HG02798 (cell line): Measurements from ENCODE around the gene HOPX.
"Not testable (repeated sequence)": the region's sequence is repeated elsewhere in the genome, so short reads cannot be mapped to it uniquely, and the experiment has no call there.

Source experiments
- ATAC-seq: cut with Tn5 transposase; IDR thresholded peaks from one replicate; pipeline ENCODE4 v1.9.1; 2021; ENCODE audit warnings: mild to moderate bottlenecking; ENCODE audit not compliant: unreplicated experiment, poor library complexity

The HOPX gene

GRCh38 chr4:56630876-56631666, 50.0 kb downstream of the HOPX start:
- no peak for ATAC-seq

DNA sequence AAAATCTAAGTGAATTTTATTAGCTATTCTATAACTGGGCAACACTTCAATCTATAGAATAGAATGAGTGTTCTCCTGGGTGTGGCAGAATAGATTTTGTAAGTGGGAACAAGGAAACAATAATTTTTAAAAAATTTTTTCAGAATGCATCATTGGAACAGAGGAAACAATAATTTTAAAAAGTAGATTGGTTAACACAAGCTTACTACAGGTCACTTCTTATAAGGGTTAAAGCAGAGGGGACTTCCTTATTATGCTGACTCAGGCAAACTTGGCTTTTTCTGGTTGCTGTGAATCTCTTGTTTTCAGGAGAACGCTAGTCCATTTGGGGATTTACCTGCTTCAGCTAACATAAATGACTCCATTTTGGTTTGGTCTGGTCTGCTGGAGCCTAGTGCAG, 52.5 kb downstream of the HOPX start:
- ATAC-seq = no peak

- ATAC-seq = no peak
These were observed 53.1 kb downstream of the HOPX start for GRCh38 chr4:56627985-56628384.

GRCh38 chr4:56627375-56627774, 53.7 kb downstream of the HOPX start:
- ATAC-seq = no peak

GRCh38 chr4:56626963-56627362, 54.1 kb downstream of the HOPX start:
- ATAC-seq = no peak

- ATAC-seq = no peak
These were observed 54.7 kb downstream of the HOPX start for GRCh38 chr4:56626420-56626819.

DNA sequence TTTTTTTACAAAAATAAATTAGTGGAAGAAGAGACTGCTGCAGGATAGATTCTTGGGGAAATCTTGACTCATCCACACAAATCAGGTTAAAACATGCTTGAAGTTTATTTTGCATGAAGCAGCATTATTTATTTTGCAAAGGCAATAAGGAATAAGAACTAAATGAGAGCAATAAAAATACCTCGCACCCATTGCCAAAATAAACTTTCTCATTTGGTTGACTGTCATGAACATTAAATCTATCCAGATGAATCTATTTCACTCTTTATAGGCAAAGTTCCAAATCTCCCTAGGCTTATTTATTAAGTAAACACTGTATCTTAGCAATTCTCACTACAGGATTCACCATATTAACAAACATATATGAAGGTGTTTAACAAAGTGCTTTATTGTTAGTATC, 58.9 kb downstream of the HOPX start:
- ATAC-seq = no peak

- no peak for ATAC-seq
These were observed 61.3 kb downstream of the HOPX start for GRCh38 chr4:56619816-56620215.

GRCh38 chr4:56619160-56619559, 61.9 kb downstream of the HOPX start:
- ATAC-seq = no peak

DNA sequence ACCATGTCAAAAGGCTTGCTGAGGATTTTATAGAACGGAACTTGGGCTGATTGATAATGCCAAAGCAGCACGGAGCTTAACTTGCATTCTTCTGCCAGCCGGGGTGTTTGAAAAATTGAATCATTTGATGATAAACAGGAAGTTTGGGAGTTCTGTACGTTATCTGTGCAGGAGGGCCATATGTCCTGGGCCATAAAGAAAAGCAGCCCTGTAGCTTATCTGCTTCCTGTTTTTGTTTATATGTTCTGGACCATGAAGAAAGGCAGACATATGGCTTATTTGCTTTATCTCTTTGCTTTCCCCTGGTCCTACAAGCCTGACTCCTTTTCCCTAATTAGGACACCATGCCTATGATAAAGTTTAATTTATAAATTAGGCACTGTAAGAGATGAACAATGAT, 62.4 kb downstream of the HOPX start:
- ATAC-seq = no peak

DNA sequence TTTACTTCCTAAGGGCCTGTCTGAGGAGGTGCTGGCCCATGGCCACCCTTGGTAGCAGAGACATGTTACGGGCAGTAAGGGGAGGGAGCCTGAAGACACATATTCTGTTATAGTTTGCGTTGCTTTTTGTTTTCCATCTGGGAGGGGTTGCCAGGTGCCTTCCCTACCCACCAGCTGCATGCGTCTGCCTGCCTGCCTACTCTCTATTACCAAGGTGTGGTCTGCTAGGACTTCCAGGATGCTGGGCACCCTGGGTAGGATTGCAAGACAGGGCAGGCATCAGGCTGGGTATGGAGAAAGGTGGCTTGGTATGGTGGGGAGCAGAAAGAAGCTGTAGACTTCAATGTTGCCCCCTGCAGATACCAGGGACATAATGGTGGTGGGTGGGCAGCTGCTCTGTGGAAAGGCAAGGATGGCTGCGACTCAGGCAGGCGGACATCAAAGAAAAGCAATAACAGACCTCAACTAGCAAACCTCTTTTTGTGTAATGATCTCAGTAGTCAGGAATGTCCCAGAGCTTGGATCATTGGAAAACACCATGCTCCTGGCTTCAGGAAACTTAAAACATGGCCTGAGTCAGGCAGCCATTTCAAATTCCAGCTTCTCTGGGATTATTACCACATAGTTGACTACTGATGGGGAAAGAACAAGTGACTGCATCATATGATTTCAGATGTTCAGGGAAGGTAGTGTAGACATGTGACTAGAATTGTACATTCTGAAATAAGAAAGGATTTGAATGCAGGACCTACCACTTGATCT, 67.8 kb downstream of the HOPX start:
- ATAC-seq = no peak

- no peak for ATAC-seq
These were observed 68.8 kb downstream of the HOPX start for GRCh38 chr4:56612282-56612681.

DNA sequence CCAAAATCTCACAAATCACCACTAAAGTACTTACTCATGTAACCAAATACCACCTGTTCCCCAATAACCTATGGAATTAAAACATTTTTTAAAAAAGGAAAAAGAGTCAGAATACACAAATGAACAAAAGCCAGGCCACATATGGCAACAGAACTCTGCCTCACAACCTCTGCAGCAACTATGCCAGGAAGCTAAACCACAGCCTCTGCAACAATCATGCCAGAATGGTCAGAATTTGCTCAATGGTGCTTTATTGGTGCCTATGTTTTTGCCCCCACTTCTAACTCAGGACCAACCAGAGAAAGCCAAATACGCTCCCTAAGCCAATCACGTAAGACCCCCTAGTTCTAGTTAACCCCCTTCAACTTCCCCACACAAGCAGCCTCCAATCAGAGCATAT, 69.6 kb downstream of the HOPX start:
- ATAC-seq = no peak

DNA sequence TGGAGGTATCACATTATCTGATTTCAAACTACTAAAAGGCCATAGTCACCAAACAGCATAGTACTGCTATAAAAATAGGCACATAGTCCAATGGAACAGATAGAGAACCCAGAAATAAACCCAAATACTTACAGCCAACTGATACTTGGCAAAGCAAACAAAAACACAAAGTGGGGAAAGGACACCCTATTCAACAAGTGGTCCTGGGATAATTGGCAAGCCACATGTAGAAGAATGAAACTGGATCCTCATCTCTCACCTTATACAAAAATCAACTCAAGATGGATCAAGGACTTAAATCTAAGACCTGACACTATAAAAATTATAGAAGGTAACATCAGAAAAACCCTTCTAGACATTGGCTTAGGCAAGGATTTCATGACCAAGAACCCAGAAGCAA, 70.9 kb downstream of the HOPX start:
- ATAC-seq = not testable (repeated sequence)

GRCh38 chr4:56607926-56608325, 73.2 kb downstream of the HOPX start:
- ATAC-seq = no peak

- no peak for ATAC-seq
These were observed 74.7 kb downstream of the HOPX start for GRCh38 chr4:56606385-56606784.

- not testable (repeated sequence) for ATAC-seq
These were observed 75.6 kb downstream of the HOPX start for GRCh38 chr4:56605464-56605863.

GRCh38 chr4:56603297-56603696, 77.8 kb downstream of the HOPX start:
- ATAC-seq = no peak
